ENCODE data around the gene NVL.

DNA sequence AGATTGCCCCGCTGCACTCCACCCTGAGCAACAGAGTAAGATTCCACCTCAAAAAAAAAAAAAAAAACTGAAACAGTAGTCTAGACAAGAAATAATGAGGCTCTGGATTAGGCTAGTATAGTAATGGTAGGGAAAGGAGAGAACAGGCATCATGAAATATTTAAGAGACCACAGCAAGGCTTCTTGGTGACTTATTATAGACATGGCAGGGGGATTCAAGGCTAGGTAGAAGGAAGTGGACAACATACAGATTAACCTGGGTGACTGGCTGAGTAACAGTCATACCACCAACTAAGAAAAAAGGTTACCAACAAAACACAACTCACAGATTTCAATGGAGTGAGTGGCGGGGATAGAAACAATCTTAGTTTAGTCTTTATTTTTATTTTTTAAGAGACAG is 8.3 kb downstream of the NVL start:
- TF ChIP-seq CEBPB (IDR thresholded peaks at IDR 0.05) (no peak), EGR1 (IDR thresholded peaks at IDR 0.05) (no peak), NFIC (IDR thresholded peaks at IDR 0.05) (no peak), EP300 (IDR thresholded peaks at IDR 0.05; ENCODE audit: borderline replicate concordance) (no peak), ZBTB7A (IDR thresholded peaks at IDR 0.05; ENCODE audit: low read depth) (no peak), RAD21 (IDR thresholded peaks at IDR 0.05; ENCODE audit: low read depth) (no peak), YY1 (IDR thresholded peaks at IDR 0.05; ENCODE audit: low read depth) (no peak), MAX (IDR thresholded peaks at IDR 0.05) (no peak), TAF1 (IDR thresholded peaks at IDR 0.05; ENCODE audit: low read depth) (no peak), TEAD4 (IDR thresholded peaks at IDR 0.05) (no peak)
- TF ChIP-seq, protein P1, sequence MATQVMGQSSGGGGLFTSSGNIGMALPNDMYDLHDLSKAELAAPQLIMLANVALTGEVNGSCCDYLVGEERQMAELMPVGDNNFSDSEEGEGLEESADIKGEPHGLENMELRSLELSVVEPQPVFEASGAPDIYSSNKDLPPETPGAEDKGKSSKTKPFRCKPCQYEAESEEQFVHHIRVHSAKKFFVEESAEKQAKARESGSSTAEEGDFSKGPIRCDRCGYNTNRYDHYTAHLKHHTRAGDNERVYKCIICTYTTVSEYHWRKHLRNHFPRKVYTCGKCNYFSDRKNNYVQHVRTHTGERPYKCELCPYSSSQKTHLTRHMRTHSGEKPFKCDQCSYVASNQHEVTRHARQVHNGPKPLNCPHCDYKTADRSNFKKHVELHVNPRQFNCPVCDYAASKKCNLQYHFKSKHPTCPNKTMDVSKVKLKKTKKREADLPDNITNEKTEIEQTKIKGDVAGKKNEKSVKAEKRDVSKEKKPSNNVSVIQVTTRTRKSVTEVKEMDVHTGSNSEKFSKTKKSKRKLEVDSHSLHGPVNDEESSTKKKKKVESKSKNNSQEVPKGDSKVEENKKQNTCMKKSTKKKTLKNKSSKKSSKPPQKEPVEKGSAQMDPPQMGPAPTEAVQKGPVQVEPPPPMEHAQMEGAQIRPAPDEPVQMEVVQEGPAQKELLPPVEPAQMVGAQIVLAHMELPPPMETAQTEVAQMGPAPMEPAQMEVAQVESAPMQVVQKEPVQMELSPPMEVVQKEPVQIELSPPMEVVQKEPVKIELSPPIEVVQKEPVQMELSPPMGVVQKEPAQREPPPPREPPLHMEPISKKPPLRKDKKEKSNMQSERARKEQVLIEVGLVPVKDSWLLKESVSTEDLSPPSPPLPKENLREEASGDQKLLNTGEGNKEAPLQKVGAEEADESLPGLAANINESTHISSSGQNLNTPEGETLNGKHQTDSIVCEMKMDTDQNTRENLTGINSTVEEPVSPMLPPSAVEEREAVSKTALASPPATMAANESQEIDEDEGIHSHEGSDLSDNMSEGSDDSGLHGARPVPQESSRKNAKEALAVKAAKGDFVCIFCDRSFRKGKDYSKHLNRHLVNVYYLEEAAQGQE (IDR thresholded peaks at IDR 0.05; ENCODE audit: low read depth): no peak

Measured in Ishikawa (cell line).